Large intestine (tissue), 3 donors: ENCODE data around the gene IQCK. TPM values are rescaled to one million over a fixed set of nuclear protein-coding genes. Genes with fewer than 3 reads are reported as not detected.
A peak's percentile ranks its signal among the peaks of the same experiment; 100 is the strongest.

ENCODE experiments used
- DNase-seq, 2 donors: peaks; one replicate each; pipeline versions ENCODE4 v3.0.0 to v3.0.0-alpha.2; 2013
- H3K27ac ChIP-seq: one replicate; pipeline ENCODE4 v1.5.1; 2013; ENCODE audit warnings: low read length
- H3K27me3 ChIP-seq: 2 replicates; pipeline ENCODE4 v1.6.1; 2013; ENCODE audit warnings: low read length; ENCODE audit not compliant: control insufficient read depth, insufficient read depth
- H3K36me3 ChIP-seq: 2 replicates; pipeline ENCODE4 v1.6.1; 2013; ENCODE audit warnings: low read length; ENCODE audit not compliant: control insufficient read depth, insufficient read depth
- H3K4me1 ChIP-seq: one replicate; pipeline ENCODE4 v1.6.1; 2013; ENCODE audit warnings: low read length; ENCODE audit not compliant: control insufficient read depth, insufficient read depth
- H3K4me3 ChIP-seq: one replicate; pipeline ENCODE4 v1.5.1; 2013; ENCODE audit warnings: low read length
- H3K9me3 ChIP-seq: one replicate; pipeline ENCODE4 v1.6.1; 2013; ENCODE audit warnings: mild to moderate bottlenecking, low read depth, low read length, moderate library complexity; ENCODE audit not compliant: control insufficient read depth
- WGBS: methylation state at CpG from one replicate; pipeline ENCODE4 v1.1.5; 2013; ENCODE audit warnings: low lambda C conversion rate; ENCODE audit not compliant: insufficient coverage; 5-methylcytosine and 5-hydroxymethylcytosine counted together
- polyA plus RNA-seq: library from polyadenylated mRNA; unstranded; fragments of 120-200 nt; gene quantifications from one replicate; pipeline ENCODE4 v1.2.1, GENCODE V29; 2013

IQCK gene
- polyA plus RNA-seq, 1 donor, result 14.0 TPM

GRCh38 chr16:19881783-19882182, 163.7 kb downstream of the IQCK start:
- Histone ChIP-seq H3K4me3 (no peak overlapping the region), H3K36me3 (peaks cover 11% of the 10 kb centered on the region), H3K9me3 (peaks cover 4% of the 10 kb centered on the region), H3K27me3 (peaks cover 9% of the 10 kb centered on the region), H3K4me1 (peaks cover 25% of the 10 kb centered on the region), H3K27ac (no peak overlapping the region)
- no peak for DNase-seq
- WGBS, result no CpG with 5 or more reads among the region's 6 CpGs

DNA sequence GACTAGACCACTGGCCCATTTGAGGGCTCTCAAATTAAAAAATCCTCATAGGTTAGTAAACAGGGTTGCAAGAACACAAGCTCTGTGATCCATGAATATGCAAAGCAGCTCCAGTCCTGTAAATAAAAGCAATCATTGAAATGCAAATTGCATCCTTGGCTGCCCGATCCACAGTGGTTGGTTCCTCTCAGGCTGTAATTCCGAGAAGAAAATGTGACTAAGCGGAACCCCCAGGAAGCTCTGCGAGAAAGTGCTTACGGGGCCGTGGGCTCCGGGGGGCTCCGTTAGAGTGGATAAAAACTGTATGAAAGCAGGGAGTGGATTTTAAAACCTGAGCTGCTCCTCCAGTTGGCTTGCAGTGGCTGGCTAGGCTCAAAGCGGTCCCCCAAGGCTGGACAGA, 164.1 kb downstream of the IQCK start:
- no peak overlapping the region for H3K27ac ChIP-seq

DNA sequence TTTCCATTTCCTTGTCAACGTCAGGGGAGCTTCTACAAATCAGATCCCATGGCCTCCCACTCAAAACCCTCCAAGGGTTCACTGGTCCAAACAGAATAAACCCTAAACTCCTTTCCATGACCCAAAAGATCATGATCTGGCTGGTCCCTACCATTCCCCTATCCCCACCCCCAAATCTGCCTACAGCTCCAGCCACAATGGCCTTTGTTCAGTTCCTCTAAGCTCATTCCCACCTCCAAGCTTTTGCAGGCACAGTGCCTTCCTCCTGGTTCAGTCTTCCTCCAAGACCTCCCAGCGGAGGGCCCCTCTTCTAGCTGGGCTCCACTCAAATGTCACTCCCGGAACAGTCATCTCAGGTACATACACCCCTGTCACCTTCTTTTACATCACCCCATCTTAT, 164.6 kb downstream of the IQCK start:
- Histone ChIP-seq H3K9me3 (peaks cover 4% of the 10 kb centered on the region), H3K4me1 (peaks cover 25% of the 10 kb centered on the region), H3K27ac (peak overlapping the region; percentile 46), H3K27me3 (peaks cover 9% of the 10 kb centered on the region), H3K4me3 (peak overlapping the region; percentile 76), H3K36me3 (peaks cover 11% of the 10 kb centered on the region)
- WGBS, result no CpG with 5 or more reads among the region's 3 CpGs
- peak in 1 of 2 donors; percentile 42 for DNase-seq

More for the DNA sequence above, 164.1 kb downstream of the IQCK start:
- Histone ChIP-seq H3K4me1 (peaks cover 25% of the 10 kb centered on the region), H3K4me3 (no peak overlapping the region), H3K9me3 (peaks cover 4% of the 10 kb centered on the region), H3K36me3 (peaks cover 11% of the 10 kb centered on the region), H3K27me3 (peaks cover 9% of the 10 kb centered on the region)
- no CpG with 5 or more reads among the region's 9 CpGs for WGBS
- no peak for DNase-seq

DNA sequence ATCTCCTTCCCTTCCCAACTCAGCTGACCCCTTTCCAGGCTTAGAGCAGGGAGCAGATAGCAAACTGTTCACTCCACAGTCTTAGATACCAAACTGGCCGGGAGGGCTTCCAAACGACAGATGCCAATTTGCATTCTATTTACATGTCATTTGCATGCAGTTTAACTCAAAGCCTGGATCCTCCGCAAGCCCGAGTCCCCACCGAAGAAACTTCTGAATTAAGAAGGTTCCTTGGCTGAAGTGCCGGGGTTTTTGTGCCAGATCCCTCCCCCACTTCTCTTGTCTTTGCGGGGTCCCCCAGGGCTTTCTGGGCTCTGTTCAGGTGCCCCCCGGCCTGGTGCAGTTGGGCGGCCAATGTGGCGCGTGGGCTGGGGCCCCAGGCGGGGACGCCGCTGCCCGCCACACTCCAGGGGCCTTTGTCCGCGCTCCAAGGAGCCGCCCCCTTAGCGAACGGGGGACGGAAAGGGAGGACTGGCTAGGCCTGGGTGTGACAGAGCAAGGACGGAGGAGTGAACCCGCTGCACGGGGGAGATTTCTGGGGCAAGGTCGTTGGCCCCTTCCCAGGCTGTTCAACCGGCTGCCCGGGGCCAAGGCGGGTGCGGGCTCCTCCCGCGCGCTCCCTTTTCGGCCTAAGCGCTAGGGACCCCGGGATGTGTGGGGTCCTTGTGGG, 165.4 kb downstream of the IQCK start:
- Histone ChIP-seq H3K9me3 (peaks cover 4% of the 10 kb centered on the region), H3K4me1 (peaks cover 25% of the 10 kb centered on the region), H3K27me3 (peaks cover 9% of the 10 kb centered on the region), H3K4me3 (peak overlapping the region; percentile 76), H3K27ac (peak overlapping the region; percentile 46), H3K36me3 (peaks cover 11% of the 10 kb centered on the region)
- DNase-seq, result peak; percentile 38 to 75
- WGBS, result no CpG with 5 or more reads among the region's 35 CpGs

DNA sequence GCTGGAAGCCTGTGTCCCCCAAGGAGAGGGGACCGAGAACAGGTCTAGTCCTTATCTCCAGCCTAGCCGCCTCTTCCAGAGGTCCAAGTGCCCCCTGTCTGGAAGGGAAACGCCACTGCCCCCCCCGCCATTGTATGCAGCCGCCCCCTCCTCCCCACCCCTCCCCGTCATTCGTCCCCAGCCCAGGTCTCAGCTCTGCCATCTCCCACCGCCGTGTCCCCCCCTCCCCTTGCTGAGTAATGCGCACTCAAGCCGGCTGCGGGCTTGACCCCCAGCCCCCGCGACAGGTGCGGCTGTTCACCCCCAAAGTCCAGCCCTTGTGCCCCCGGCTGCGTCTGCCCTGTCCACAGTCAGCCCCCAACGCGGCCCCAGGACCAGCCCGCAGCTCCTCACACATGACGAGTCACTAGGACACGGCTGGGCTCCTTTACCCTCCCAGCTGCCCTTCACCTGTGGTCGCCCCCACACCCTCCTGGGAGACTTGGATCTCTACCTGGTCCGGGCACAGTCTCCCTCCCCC, 166.0 kb downstream of the IQCK start:
- DNase-seq, result peak; percentile 32 to 68
- Histone ChIP-seq H3K27me3 (peaks cover 9% of the 10 kb centered on the region), H3K27ac (peak overlapping the region; percentile 48), H3K36me3 (peaks cover 8% of the 10 kb centered on the region), H3K9me3 (peaks cover 4% of the 10 kb centered on the region), H3K4me1 (peaks cover 22% of the 10 kb centered on the region), H3K4me3 (peak overlapping the region; percentile 76)
- no CpG with 5 or more reads among the region's 24 CpGs for WGBS

DNA sequence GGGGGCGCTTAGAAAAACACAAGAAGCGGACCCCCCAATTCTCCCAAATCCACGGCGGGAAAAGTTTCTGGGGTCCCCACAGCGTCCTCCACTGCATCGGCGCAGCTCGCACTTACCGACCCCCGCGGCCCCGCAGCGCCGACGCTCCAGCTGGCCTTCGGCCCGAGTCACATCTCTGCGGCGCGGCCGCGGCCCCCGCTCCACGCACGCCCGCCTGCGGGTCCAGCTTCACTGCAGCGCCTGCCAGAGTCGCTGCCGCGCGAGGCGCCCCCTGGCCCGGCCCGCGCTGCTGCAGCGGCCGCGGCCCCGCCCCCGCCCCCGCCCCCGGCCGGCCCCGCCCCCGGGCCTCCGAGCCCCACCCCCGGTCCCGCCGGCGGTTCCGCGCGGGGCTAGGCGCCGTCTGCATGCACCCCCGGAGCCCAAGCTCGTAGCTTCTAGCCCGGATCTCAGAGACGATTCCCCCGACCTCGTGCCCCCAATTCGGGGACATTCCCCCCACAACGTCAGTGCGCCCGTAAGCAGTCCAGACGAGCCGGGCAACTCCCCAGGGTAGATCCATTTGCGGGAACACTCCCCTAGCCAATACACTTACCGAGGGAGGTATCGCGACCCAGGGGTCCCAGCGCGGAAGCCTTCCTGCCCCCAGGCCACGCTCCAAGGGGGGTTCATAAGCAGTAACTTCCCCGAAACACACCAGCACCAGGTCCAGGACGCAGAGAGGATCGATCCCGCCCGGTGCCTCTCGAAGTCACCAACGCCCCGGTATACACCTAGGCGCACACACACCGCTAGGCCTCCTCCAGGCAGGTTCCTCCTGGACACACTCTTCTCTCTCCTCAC, 166.8 kb downstream of the IQCK start, which contains the start of gene GPRC5B:
Gene GPRC5B (minus strand): TSS at position 238 of the 840 bp plus-strand sequence. CDS start 12,003 bp downstream, outside the sequence.
- Histone ChIP-seq H3K9me3 (peaks cover 4% of the 10 kb centered on the region), H3K4me1 (peaks cover 16% of the 10 kb centered on the region), H3K36me3 (peaks cover 8% of the 10 kb centered on the region), H3K27me3 (peaks cover 9% of the 10 kb centered on the region), H3K27ac (peak within 1 kb of the TSS; percentile 48), H3K4me3 (peak within 1 kb of the TSS; percentile 76)
- peak; percentile 33 to 72 for DNase-seq
- no CpG with 5 or more reads among the region's 85 CpGs for WGBS

GRCh38 chr16:19885451-19886072, 167.5 kb downstream of the IQCK start:
- Histone ChIP-seq H3K4me1 (peaks cover 16% of the 10 kb centered on the region), H3K27ac (no peak overlapping the region), H3K4me3 (peak overlapping the region; percentile 36), H3K36me3 (peaks cover 6% of the 10 kb centered on the region), H3K9me3 (peaks cover 4% of the 10 kb centered on the region), H3K27me3 (peaks cover 9% of the 10 kb centered on the region)
- WGBS, result no CpG with 5 or more reads among the region's 41 CpGs
- DNase-seq, result peak in 1 of 2 donors; percentile 50

DNA sequence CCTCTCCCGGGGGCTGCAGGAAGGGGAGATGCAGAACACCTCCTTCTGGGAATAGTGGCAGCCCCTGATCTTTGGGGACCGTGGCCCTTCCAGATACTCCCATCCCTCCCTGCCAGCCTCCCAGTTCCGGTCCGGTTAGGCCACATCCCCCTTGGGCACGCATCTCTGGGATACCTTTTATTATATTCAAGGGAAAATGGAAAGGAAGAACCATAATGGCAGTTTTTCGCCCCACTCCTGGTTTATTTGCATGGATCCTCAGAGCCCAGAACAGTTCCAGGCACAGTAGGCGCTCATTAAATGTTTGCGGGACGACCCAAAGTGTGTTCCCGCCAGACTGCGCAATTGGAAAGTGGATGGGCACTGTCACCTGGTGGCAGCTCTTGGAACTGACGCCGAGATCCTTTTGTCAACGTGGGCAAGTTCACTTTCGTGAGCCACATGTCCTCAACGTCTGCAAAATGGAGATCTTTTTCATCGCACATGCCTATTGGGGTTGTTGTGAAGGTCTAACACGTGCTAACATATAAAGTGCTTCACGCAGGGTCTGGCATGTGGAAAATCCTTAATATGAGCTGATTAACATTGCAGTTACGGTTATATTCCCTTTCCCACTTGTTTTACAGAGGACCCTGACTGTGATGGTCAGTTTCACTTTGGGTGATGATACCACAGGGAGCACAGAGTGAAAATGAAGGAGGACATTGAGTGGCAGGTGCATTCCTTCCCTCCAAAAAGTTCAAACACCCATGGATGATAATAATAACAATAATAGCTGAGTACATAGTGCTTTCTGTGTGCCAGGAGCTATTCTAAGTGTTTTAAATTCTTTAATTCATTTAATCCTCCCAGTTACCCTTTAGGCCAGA, 168.2 kb downstream of the IQCK start:
- H3K4me3 ChIP-seq, result no peak overlapping the region
- H3K36me3 ChIP-seq, result no peaks in the 10 kb centered on the region
- peaks cover 9% of the 10 kb centered on the region for H3K27me3 ChIP-seq
- no CpG with 5 or more reads among the region's 20 CpGs for WGBS
- DNase-seq, result peak; percentile 68 to 72
- peaks cover 4% of the 10 kb centered on the region for H3K9me3 ChIP-seq
- H3K4me1 ChIP-seq, result peaks cover 16% of the 10 kb centered on the region
- no peak overlapping the region for H3K27ac ChIP-seq

DNA sequence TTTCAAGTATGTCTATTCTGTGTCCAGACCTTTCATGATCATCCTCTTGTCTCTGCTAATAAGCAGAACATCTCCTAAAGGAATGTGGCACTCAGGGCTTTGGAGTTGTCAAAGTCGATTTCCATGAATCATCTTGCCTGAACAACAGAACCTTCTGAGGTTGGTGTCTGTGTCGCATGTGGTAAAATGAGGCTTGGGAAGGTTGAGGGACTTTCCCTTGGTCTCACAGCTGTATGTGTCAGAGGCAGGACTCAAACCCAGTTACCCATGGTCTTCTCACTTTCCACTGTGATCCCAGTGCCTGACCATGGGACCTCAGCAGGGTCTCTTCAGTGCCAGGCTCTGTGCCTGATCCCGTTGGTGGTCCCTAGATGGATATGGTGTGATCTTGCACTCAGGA, 170.8 kb downstream of the IQCK start:
- Histone ChIP-seq H3K4me3 (no peak overlapping the region), H3K36me3 (no peaks in the 10 kb centered on the region), H3K4me1 (peaks cover 10% of the 10 kb centered on the region), H3K9me3 (peaks cover under 1% of the 10 kb centered on the region), H3K27me3 (peaks cover 9% of the 10 kb centered on the region), H3K27ac (no peak overlapping the region)
- no peak for DNase-seq
- no CpG with 5 or more reads among the region's 3 CpGs for WGBS
